ENCODE data around the gene FEN1. TPM values are rescaled to one million over a fixed set of nuclear protein-coding genes. Genes with fewer than 3 reads are reported as not detected.

FEN1 gene
- total RNA-seq, 1 donor from 2014 or later = 31.3 TPM

DNA sequence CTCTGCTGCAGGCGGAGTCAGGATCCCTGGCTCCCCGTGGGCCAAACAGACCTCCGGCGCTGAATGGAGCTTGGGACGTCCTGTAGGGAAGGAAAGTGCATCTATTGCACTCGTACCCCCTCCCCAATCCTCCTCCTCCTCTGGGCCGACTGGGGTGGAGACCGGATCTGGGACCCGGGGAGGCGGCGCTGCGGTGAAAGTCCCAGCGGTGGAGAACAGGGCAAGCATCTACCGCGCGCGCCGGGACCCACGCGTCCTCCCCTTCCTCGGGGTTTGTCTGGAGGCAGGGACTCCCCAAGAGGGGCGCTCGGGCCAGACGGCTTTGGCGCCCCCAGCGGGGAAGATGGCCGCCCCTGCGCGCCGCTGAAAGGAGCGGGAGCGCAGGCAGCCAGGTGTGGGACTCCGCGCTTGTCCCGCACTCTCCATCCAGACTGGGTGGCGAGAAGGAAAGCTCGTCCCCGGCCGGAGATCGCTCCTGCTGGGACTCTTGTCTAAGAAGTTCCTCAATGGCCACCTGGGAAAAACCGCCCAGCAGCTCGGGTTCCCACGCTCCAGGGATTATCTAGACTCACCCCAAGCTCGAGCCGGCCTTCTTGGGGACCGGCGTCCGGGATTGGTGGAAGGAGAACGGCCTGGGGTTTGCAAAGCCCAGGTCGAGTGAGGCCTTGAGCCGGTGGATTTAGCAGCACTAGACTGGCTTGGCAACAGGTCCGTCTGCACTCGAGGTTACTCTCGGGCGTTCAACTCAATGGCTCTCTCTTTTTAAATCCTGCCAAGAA is 36.1 kb downstream of the FEN1 start:
- H3K4me3 ChIP-seq (ENCODE audit: low read depth, low read length) = peak overlapping the region; percentile 84
- TF ChIP-seq, protein P1, sequence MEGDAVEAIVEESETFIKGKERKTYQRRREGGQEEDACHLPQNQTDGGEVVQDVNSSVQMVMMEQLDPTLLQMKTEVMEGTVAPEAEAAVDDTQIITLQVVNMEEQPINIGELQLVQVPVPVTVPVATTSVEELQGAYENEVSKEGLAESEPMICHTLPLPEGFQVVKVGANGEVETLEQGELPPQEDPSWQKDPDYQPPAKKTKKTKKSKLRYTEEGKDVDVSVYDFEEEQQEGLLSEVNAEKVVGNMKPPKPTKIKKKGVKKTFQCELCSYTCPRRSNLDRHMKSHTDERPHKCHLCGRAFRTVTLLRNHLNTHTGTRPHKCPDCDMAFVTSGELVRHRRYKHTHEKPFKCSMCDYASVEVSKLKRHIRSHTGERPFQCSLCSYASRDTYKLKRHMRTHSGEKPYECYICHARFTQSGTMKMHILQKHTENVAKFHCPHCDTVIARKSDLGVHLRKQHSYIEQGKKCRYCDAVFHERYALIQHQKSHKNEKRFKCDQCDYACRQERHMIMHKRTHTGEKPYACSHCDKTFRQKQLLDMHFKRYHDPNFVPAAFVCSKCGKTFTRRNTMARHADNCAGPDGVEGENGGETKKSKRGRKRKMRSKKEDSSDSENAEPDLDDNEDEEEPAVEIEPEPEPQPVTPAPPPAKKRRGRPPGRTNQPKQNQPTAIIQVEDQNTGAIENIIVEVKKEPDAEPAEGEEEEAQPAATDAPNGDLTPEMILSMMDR (IDR thresholded peaks at IDR 0.05; ENCODE audit: insufficient read depth, low read length, poor library complexity, severe bottlenecking) = peak; percentile 66
- DNase-seq (ENCODE audit: low read depth) = no peak
- H3K27me3 ChIP-seq (ENCODE audit: control insufficient read depth, insufficient read depth, low read length) = no peaks in the 10 kb centered on the region
- H3K36me3 ChIP-seq (ENCODE audit: control insufficient read depth, insufficient read depth, low read length) = no peaks in the 10 kb centered on the region

DNA sequence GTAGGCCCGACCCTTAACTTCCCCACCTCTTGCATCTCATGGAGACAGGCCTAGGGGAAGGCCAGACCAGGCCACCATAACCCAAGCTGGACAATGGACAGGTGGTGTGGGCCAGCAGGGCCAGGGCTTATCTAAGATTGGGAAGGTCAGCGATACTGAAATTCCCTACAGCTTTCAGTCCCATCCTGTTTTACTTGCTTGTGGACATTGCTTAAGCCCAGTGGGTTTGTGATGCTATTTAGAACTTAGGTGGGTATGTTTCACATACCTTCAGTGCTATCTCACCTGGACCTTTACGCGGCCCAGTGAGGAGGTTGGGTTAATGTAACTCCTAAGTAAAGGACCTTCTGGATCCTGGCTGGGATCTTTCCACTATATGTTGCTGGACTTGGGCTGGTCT is 37.1 kb downstream of the FEN1 start:
- no peak for DNase-seq (ENCODE audit: low read depth)
- Histone ChIP-seq H3K36me3 (ENCODE audit: control insufficient read depth, insufficient read depth, low read length) (no peaks in the 10 kb centered on the region), H3K4me3 (ENCODE audit: low read depth, low read length) (peak overlapping the region; percentile 84), H3K27me3 (ENCODE audit: control insufficient read depth, insufficient read depth, low read length) (no peaks in the 10 kb centered on the region)
- TF ChIP-seq, protein P1 (IDR thresholded peaks at IDR 0.05; ENCODE audit: insufficient read depth, low read length, poor library complexity, severe bottlenecking) = no peak

DNA sequence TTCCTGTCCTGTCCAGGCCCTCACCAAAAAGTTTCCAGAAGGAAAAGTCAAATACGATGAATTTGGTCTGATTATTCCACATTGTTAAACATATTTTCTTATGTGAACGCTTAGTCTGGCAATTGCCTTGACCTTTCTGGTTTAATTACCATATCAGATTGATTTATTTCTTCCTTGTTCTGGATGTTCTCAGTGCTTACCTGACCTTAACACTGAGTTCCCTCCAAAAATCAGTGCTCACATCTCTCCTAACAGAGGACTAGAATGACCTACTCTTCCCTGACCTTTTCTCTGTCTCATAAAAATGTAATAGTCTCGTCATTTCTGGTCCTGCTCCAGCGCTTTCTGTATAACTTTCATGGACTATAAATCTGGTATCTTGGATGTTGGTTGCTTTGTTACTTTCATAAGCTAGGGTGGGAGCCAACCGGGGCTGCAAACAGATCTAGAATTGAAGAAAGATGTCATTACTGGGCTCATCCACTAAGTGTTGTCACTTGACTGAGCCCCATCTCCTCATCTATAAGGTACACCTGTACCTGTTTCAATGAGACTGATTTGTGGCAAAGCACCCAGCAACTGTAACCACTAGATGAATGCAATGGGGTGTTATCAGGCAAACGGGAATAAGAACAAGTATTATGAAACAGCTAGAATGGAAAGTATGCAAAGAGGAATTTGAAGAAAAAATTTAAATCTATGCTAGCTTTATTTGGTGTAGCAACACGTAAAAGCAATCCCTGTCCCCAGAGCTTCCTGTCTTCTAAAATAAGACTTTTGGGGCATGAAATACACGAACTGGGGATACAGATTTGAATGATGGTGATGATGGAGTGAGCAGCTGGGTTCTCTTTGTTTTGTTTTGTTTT is 37.8 kb downstream of the FEN1 start:
- Histone ChIP-seq H3K4me3 (ENCODE audit: low read depth, low read length) (peak overlapping the region; percentile 84), H3K36me3 (ENCODE audit: control insufficient read depth, insufficient read depth, low read length) (no peaks in the 10 kb centered on the region), H3K27me3 (ENCODE audit: control insufficient read depth, insufficient read depth, low read length) (no peaks in the 10 kb centered on the region)
- TF ChIP-seq, protein P1 (IDR thresholded peaks at IDR 0.05; ENCODE audit: insufficient read depth, low read length, poor library complexity, severe bottlenecking) = no peak
- DNase-seq (ENCODE audit: low read depth) = no peak

DNA sequence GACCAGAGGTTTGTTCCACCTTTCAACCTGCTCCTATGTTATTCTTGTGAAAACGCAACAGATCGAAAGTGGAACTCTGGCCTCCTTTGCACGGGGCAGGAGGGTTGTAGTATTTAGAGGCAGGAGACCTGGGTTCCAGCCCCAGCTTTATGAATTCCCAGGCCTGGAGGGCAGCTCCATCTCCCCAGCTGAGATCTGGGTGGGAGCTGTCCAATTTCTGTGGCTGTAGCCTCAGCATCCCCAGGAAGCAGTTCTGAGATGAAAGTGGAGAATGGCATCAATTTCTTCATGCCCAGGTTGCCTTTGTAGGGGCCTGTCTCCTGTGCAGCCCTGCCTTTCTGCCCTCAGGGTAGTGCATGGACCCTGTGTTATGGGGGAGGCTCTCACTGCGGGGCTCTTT is 39.5 kb downstream of the FEN1 start:
- Histone ChIP-seq H3K27me3 (ENCODE audit: control insufficient read depth, insufficient read depth, low read length) (no peaks in the 10 kb centered on the region), H3K4me3 (ENCODE audit: low read depth, low read length) (no peak overlapping the region), H3K36me3 (ENCODE audit: control insufficient read depth, insufficient read depth, low read length) (no peaks in the 10 kb centered on the region)
- TF ChIP-seq, protein P1 (IDR thresholded peaks at IDR 0.05; ENCODE audit: insufficient read depth, low read length, poor library complexity, severe bottlenecking) = no peak
- no peak for DNase-seq (ENCODE audit: low read depth)

DNA sequence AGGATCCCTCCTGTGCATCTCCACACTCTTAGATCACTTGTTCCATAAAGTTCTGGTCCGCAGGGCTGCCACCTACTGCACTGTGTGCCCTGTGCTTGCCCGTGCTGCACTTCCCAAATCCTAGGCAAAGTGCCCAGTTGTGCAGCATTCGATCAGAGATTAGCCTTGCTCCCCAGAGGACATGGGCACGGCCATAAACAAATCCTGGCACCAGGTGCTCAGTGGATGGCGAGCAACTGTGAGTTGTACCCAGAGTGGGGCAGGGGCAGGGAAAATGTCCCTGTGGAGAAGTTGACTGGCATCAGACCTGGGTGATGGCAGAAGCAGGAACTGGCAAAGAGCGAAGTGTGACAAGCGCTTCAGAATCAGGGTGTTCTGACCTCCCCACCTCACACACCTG is 40.0 kb downstream of the FEN1 start:
- no peaks in the 10 kb centered on the region for H3K36me3 ChIP-seq (ENCODE audit: control insufficient read depth, insufficient read depth, low read length)
- DNase-seq (ENCODE audit: low read depth) = no peak
- TF ChIP-seq, protein P1 (IDR thresholded peaks at IDR 0.05; ENCODE audit: insufficient read depth, low read length, poor library complexity, severe bottlenecking) = no peak

More for the DNA sequence above, 40.0 kb downstream of the FEN1 start:
- Histone ChIP-seq H3K27me3 (ENCODE audit: control insufficient read depth, insufficient read depth, low read length) (no peaks in the 10 kb centered on the region), H3K4me3 (ENCODE audit: low read depth, low read length) (no peak overlapping the region)
